ENCODE measurements around the gene AUP1.

DNA sequence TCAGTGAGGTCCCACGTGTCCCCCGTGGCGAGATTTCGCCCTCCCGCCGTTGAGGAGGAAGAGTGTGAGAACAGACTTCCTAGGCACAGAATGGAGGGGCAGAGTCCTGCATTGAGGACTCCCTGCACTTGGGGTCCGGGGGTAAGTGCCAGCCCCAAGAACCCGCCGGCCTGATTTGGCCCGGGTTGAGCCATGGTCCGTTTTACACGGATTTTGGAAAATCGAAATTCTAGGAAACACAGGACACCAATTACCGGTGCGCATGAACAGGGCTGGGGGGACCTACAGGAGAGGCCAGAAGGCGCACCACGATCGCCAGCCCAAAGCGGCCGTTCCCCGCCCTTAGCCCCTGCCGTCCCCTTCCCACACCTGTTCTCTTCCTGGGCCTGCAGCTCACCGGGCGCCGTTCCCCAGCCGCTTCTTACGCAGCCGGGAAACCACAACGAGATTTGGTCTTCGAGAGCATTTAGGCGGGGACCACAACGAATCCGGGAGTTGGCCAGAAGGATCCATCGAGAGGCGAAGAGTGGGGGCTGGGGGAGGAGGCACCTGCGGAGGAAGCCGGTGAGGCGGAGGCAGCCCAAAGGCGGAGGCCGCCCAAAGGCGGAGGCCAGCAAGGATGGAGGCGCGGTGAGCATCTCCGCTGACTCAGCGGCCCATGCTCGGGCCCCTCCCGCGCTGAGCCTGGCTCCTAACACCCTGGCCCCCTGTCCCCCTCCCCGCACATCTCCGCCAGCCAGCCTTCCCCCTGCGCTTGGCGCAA is 15.7 kb downstream of the AUP1 start:
- TF ChIP-seq ZNF70 (CRISPR knock-in tag; IDR thresholded peaks at IDR 0.05): no peak
- TF ChIP-seq, protein P1, sequence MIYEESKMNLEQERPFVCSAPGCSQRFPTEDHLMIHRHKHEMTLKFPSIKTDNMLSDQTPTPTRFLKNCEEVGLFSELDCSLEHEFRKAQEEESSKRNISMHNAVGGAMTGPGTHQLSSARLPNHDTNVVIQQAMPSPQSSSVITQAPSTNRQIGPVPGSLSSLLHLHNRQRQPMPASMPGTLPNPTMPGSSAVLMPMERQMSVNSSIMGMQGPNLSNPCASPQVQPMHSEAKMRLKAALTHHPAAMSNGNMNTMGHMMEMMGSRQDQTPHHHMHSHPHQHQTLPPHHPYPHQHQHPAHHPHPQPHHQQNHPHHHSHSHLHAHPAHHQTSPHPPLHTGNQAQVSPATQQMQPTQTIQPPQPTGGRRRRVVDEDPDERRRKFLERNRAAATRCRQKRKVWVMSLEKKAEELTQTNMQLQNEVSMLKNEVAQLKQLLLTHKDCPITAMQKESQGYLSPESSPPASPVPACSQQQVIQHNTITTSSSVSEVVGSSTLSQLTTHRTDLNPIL (CRISPR knock-in tag; IDR thresholded peaks at IDR 0.05; ENCODE audit: low read depth): no peak

Data from SK-N-SH treated with all-trans-retinoic acid at 6 μM for 48 hours (cell line).